SKM-1 treated with dmso at 0.1 percent for 144 hours (cell line): ENCODE results near the gene BPIFB3.

Experiments
- DNase-seq: peaks from one replicate; lab custom pipeline; 2025; ENCODE audit not compliant: unreplicated experiment; lab: John Stamatoyannopoulos, UW

The BPIFB3 gene

DNA sequence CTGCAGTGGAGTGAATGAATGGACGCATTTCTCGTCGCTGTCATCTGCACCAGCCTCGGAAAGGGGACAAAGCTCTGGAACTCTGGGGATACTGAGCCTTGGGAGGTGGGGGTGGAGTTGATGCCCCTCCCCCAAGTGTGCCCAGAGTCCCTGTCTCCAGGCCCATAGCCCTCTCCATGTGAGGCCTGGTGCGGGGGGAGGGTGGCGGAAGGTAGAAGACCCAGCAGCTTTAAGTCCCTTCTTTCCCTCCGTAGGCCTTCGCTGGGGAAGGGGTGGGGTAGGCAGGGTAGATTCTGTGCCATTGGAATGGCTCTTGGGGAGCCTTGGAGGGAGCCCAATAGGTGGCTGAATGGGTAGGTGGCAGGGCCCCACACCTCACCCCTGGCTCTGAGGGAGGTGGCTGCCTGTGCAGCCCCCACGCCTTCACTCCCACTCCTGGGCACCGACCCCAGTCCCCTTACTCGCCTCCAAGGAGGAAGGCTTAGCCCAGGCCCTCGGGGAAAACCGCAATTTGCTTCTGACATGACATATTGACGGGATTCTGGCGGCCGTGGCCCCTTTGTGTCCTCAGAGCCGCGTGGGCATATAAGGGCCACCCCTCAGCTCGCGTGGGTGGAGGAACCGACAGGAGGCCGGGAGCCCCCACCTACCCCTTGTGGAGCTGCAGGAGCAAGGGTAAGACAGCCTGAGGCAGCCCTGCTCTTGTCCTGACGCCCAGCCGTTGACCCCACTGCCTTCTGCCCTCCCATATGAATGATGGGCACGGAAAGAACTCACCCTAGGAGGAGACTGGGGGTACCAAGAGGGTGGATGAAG is at the start of gene BPIFB3:
TSS of gene BPIFB3 (plus strand) at position 613 of the 816 bp plus-strand sequence. CDS start 1,533 bp downstream, outside the sequence.
- DNase-seq, result no peak

GRCh38 chr20:33004141-33004751 is 49.5 kb upstream of the BPIFB3 start, which contains the start of gene SUN5:
SUN5 (minus strand) TSS chr20:33004433; CDS start chr20:33004340, 93 bp downstream.
- no peak for DNase-seq

DNA sequence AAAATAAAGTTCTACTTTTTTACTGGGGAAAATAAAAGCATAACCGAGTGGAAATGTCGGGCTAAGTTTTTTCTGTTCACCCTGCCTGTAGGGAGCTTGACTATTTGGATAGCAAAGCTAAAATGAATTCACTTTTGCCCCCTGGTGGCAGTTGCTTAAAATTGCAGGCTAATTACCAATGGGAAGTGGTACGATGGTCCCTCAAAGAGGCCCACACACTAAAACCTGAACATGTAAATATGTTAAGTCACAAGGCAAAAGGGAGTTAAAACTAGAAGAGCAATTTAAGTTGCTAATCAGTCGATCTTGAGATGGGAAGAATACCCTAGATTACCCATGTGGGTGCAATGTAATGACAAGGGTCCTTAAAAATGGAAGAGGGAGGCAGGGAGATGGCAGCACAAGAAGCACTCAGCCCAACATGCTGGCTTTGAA is 48.6 kb upstream of the BPIFB3 start:
- DNase-seq, result peak; percentile 57

GRCh38 chr20:33005908-33006775 is 47.6 kb upstream of the BPIFB3 start:
- DNase-seq, result no peak

- no peak for DNase-seq
These were observed 46.8 kb upstream of the BPIFB3 start for GRCh38 chr20:33006776-33007375.

- no peak for DNase-seq
These were observed 46.0 kb upstream of the BPIFB3 start, which contains the start of gene BPIFB2 for GRCh38 chr20:33007376-33008335. BPIFB2 (plus strand) TSS chr20:33007704; CDS start chr20:33008575, 871 bp downstream.

GRCh38 chr20:33008336-33009213 is 45.1 kb upstream of the BPIFB3 start:
- DNase-seq, result no peak

DNA sequence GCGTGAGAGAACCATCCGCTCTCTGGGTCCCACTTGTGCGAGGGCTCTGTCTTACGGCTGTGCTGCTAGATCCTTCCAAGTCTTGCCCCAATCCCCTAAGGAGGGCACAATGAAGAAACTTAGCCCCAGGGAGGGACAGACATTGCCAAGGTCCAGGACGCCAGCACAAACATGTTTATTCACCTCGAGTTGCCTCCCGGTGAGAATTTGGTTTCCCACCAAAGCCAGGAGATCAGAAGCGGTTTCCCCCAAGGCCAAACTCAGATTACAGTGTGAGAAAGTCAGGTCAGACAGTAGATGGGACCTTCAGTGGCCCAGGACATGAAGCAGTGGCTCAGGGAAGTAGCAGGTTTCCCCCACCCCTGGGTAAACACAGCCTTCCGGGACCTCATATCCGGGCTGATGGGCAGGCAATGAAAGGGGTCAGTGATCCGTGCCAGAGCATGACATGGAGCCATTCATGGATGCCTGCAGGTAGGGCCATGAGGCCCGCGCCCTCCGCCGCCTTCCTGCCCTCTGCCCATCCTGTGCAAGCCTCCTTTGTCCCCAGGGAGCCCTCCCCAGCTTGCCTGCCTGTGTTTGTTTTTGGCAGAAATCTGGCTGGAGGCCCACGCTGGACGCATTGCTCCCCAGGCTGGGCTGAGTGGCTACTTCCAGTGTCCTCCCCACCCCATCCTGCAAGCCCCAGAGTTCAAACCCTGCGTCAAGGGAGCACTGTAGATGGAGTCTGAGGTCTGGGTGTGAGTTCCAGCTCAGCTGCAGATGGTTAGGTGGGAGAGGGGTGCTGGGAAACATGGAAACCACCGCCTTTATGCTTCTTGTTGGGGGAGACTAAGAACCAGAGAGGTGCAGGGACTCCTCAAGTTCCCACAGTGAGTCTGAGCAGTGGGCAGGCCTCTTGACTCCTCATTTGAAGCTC is 44.2 kb upstream of the BPIFB3 start:
- DNase-seq, result no peak

- no peak for DNase-seq
These were observed 43.6 kb upstream of the BPIFB3 start for GRCh38 chr20:33010133-33010504.

GRCh38 chr20:33010674-33011449 is 42.8 kb upstream of the BPIFB3 start:
- no peak for DNase-seq

DNA sequence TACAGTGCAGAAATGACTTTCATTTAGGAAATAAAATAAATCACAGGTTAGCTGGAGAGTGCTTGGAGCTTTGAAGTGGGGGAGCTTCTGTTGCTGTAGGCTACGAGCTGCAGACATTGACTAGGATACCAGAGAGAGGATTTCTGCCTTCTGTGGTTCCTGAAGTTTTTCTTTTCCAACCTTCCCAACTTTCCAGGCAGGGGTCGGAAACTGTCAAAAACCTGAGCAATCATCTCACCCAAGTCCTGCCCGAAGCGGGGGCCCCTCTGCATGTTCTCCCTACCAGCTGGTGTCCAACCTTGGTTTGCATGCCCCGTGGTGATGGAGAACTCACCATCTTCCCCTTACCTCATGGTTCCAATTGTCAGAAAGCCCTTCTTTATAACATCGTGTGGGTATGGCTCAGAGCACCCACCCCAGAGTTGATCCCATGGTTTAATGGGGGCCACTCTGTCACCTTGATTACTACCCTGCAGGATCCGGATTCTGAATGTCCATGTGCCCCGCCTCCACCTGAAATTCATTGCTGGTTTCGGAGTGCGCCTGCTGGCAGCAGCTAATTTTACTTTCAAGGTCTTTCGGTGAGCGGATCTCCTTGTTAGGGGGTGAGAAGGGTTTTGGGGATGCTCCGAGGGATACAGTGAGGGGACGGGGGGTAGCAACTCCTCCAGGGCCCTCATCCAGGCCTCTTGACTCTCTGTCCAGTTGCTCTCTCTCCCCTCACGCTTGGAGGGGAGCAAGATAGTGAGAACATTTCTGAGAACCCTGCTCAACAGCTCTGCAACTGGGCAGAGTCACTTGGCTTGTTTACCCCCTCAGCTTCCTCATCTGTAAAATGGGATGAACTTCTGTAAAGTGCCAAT is 41.1 kb upstream of the BPIFB3 start:
- no peak for DNase-seq

GRCh38 chr20:33013701-33014326 is 39.9 kb upstream of the BPIFB3 start:
- no peak for DNase-seq

GRCh38 chr20:33014336-33015113 is 39.2 kb upstream of the BPIFB3 start:
- no peak for DNase-seq

- DNase-seq, result no peak
These were observed 38.6 kb upstream of the BPIFB3 start for GRCh38 chr20:33015114-33015484.
